OCI-LY7 (cell line): Measurements from ENCODE around the gene RBP7. TPM values are rescaled to one million over a fixed set of nuclear protein-coding genes. Genes with fewer than 3 reads are reported as not detected.
"Not testable (repeated sequence)": the region's sequence is repeated elsewhere in the genome, so short reads cannot be mapped to it uniquely, and the experiment has no call there.

Source experiments
- BruUV-seq: library from RNA; stranded (reverse); fragments of 400-500 nt; replicated peaks from 2 replicates; lab custom pipeline; 2021; lab: Mats Ljungman, UMichigan
- CTCF ChIA-PET: fragments of 300-600 bp; sonication (Branson Sonifier 250); formaldehyde crosslinking; loops from one replicate; lab custom pipeline; 2022; ENCODE audit warnings: antibody characterized with exemption; ENCODE audit not compliant: unreplicated experiment; lab: Charles Lee
- POLR2A ChIA-PET: fragments of 300-600 bp; sonication (Branson Sonifier 250); formaldehyde crosslinking; loops from one replicate; lab custom pipeline; 2022; ENCODE audit warnings: antibody characterized with exemption; lab: Charles Lee
- DNase-seq: peaks from one replicate; pipeline ENCODE4 v3.0.0-alpha.2; 2015; ENCODE audit warnings: low spot score
- H2AFZ ChIP-seq: fragments of 200-600 bp; sonication (generic), shearing (Covaris generic); 2 replicates; pipeline ENCODE4 v1.6.1; 2014; ENCODE audit warnings: mild to moderate bottlenecking, antibody characterized with exemption, low read length, moderate library complexity
- H3K27ac ChIP-seq: fragments of 200-600 bp; sonication (generic); 2 replicates; pipeline ENCODE4 v1.5.1; 2014; ENCODE audit warnings: mixed run types, low read depth, mild to moderate bottlenecking, moderate library complexity, low read length, inconsistent platforms; ENCODE audit not compliant: poor library complexity, severe bottlenecking
- H3K36me3 ChIP-seq: fragments of 200-600 bp; sonication (generic); 2 replicates; pipeline ENCODE4 v1.6.1; 2014; ENCODE audit warnings: mild to moderate bottlenecking, antibody characterized with exemption, low read length, moderate library complexity, mixed read lengths; ENCODE audit not compliant: insufficient read depth
- H3K4me1 ChIP-seq: fragments of 200-600 bp; sonication (generic); 2 replicates; pipeline ENCODE4 v1.5.1; 2014; ENCODE audit warnings: mild to moderate bottlenecking, low read length; ENCODE audit not compliant: insufficient read depth, poor library complexity, severe bottlenecking
- H3K4me2 ChIP-seq: fragments of 200-600 bp; sonication (generic); 2 replicates; pipeline ENCODE4 v1.6.1; 2014; ENCODE audit warnings: mild to moderate bottlenecking, low read length
- H3K4me3 ChIP-seq: fragments of 200-600 bp; sonication (generic); 2 replicates; pipeline ENCODE4 v1.5.1; 2014; ENCODE audit warnings: mild to moderate bottlenecking, low read depth, low read length; ENCODE audit not compliant: poor library complexity, severe bottlenecking
- H3K79me2 ChIP-seq: fragments of 200-600 bp; sonication (generic); 2 replicates; pipeline ENCODE4 v1.6.1; 2016; ENCODE audit warnings: low read depth, mild to moderate bottlenecking, low read length, moderate library complexity, mixed read lengths; ENCODE audit not compliant: insufficient read depth
- H3K9me2 ChIP-seq: fragments of 200-600 bp; sonication (generic); 2 replicates; pipeline ENCODE4 v1.6.1; 2016; ENCODE audit warnings: mild to moderate bottlenecking, low read length, mixed read lengths; ENCODE audit not compliant: insufficient read depth
- H3K9me3 ChIP-seq: fragments of 200-600 bp; sonication (generic); 2 replicates; pipeline ENCODE4 v1.6.1; 2014; ENCODE audit warnings: mild to moderate bottlenecking, mixed run types, low read length, mixed read lengths
- H4K20me1 ChIP-seq: fragments of 200-600 bp; sonication (generic); 2 replicates; pipeline ENCODE4 v1.6.1; 2014; ENCODE audit warnings: mild to moderate bottlenecking, antibody characterized with exemption, low read length, moderate library complexity, mixed read lengths; ENCODE audit not compliant: insufficient read depth
- CTCF ChIP-seq: fragments of 200-600 bp; sonication (generic); conservative IDR thresholded peaks from 2 replicates; pipeline ENCODE4 v1.5.1; 2014; ENCODE audit warnings: mild to moderate bottlenecking, antibody characterized with exemption, low read length, moderate library complexity, mixed read lengths
- EZH2phosphoT487 ChIP-seq: fragments of 200-600 bp; sonication (generic); IDR thresholded peaks from 2 replicates; pipeline ENCODE4 v1.6.1; 2018; ENCODE audit warnings: low read depth, borderline replicate concordance, mild to moderate bottlenecking, mixed run types, antibody characterized with exemption, low read length, moderate library complexity, mixed read lengths
- intact Hi-C: fragments of 100-400 bp; cut with micrococcal nuclease; formaldehyde crosslinking; loops from one replicate; pipeline ENCODE4 v1.10.0; 2022; ENCODE audit not compliant: unreplicated experiment
- total RNA-seq, 2 experiments: library from RNA; depleted of rRNA in 1 of 2; stranded (reverse); fragments of >200 nt in 1 of 2; shearing (Covaris generic) in 1 of 2; gene quantifications; 2 replicates each; pipeline ENCODE4 v1.2.3, GENCODE V29; 2014 to 2022

The RBP7 gene
- total RNA-seq, 2 experiments from 2014 or later: not detected

- Histone ChIP-seq H3K4me2 (no peak overlapping the region), H3K36me3 (no peaks in the 10 kb centered on the region), H4K20me1 (no peaks in the 10 kb centered on the region), H3K79me2 (no peaks in the 10 kb centered on the region), H3K9me3 (no peaks in the 10 kb centered on the region), H3K4me1 (no peaks in the 10 kb centered on the region), H2AFZ (no peak overlapping the region), H3K4me3 (no peak overlapping the region), H3K27ac (no peak overlapping the region), H3K9me2 (no peaks in the 10 kb centered on the region)
- POLR2A ChIA-PET: no interaction called here
- no peak for DNase-seq
- BruUV-seq: no TSS peak
- CTCF ChIA-PET: no interaction called here
- TF ChIP-seq CTCF: no peak
- TF ChIP-seq EZH2phosphoT487: no peak
- intact Hi-C loops: no loop called here
Observed at GRCh38 chr1:10025354-10025753, 28.3 kb downstream of the RBP7 start.

GRCh38 chr1:10027027-10027426 lies 30.0 kb downstream of the RBP7 start:
- H3K4me1 ChIP-seq: peaks cover 2% of the 10 kb centered on the region
- no peak overlapping the region for H3K4me3 ChIP-seq
- no TSS peak for BruUV-seq
- intact Hi-C loops: no loop called here
- H3K4me2 ChIP-seq: no peak overlapping the region
- H4K20me1 ChIP-seq: no peaks in the 10 kb centered on the region
- ChIA-PET POLR2A (interaction anchor here (1.0 kb wide), 1 partner anchor 76 kb away, joined by 3 read pairs; no protein-coding TSS in a partner anchor), CTCF (no interaction called here)
- no peaks in the 10 kb centered on the region for H3K36me3 ChIP-seq
- H3K9me2 ChIP-seq: no peaks in the 10 kb centered on the region
- H3K27ac ChIP-seq: no peak overlapping the region
- no peak for DNase-seq
- no peak overlapping the region for H2AFZ ChIP-seq
- TF ChIP-seq CTCF (no peak), EZH2phosphoT487 (no peak)
- H3K9me3 ChIP-seq: no peaks in the 10 kb centered on the region
- H3K79me2 ChIP-seq: no peaks in the 10 kb centered on the region

GRCh38 chr1:10028956-10029500 lies 32.0 kb downstream of the RBP7 start:
- H3K79me2 ChIP-seq, H3K4me1 ChIP-seq, POLR2A ChIA-PET, H4K20me1 ChIP-seq, CTCF ChIA-PET, DNase-seq, H3K27ac ChIP-seq, BruUV-seq, H3K4me2 ChIP-seq, H3K4me3 ChIP-seq, H3K9me2 ChIP-seq, H2AFZ ChIP-seq, H3K36me3 ChIP-seq, intact Hi-C loops, H3K9me3 ChIP-seq: not testable (repeated sequence)
